Adrenal gland (tissue), 12 donors: ENCODE measurements around the gene KCNH8. TPM values are rescaled to one million over a fixed set of nuclear protein-coding genes. Genes with fewer than 3 reads are reported as not detected.

Experiments used
- DNase-seq, 7 donors: peaks; one replicate each; pipeline ENCODE4 v3.0.0-alpha.2; 2019 to 2020
- H3K27ac ChIP-seq, 5 donors: fragments of 200-600 bp; sonication (generic) in 4 of 5; 1 replicate in 3 of 5; 2 replicates in 2 of 5; pipeline versions ENCODE4 v1.5.1 to v1.8.0; 2016 to 2020; ENCODE audit warnings: mild to moderate bottlenecking in 1 of 5
- H3K27me3 ChIP-seq: fragments of 200-600 bp; 2 replicates; pipeline ENCODE4 v1.8.0; 2021
- H3K36me3 ChIP-seq, 2 donors: fragments of 200-600 bp; replicated peaks in 1 of 2; 1 replicate in 1 of 2; 2 replicates in 1 of 2; pipeline versions ENCODE4 v1.5.1 to v1.8.0; 2018 to 2022
- H3K4me1 ChIP-seq, 2 donors: fragments of 200-600 bp; replicated peaks in 1 of 2; 1 replicate in 1 of 2; 2 replicates in 1 of 2; pipeline versions ENCODE4 v1.5.1 to v1.8.0; 2018 to 2021
- H3K4me3 ChIP-seq, 4 donors: fragments of 200-600 bp; sonication (generic) in 3 of 4; one replicate each; pipeline ENCODE4 v1.5.1; 2016 to 2018
- H3K9me3 ChIP-seq, 3 donors: fragments of 200-600 bp; sonication (generic) in 1 of 3; replicated peaks in 1 of 3; 1 replicate in 2 of 3; 2 replicates in 1 of 3; pipeline versions ENCODE4 v1.5.1 to v1.8.0; 2016 to 2021
- POLR2A ChIP-seq, 2 donors: fragments of 450-650 bp; IDR thresholded peaks; one replicate each; pipeline ENCODE4 v1.6.1; 2017; ENCODE audit warnings: antibody characterized with exemption in 2 of 2, mild to moderate bottlenecking in 2 of 2, moderate library complexity in 1 of 2
- WGBS, 4 donors: extraction: QIAGEN DNeasy Blood & Tissue Kit in 2 of 4; methylation state at CpG; one replicate each; pipeline versions ENCODE4 v1.1.5 to v1.1.7; 2013 to 2017; 5-methylcytosine and 5-hydroxymethylcytosine counted together
- intact Hi-C, 2 donors: fragments of 100-400 bp; cut with DNase I; formaldehyde crosslinking; loops; one replicate each; pipeline versions ENCODE4 v1.14.1 to v1.15.0; 2022 to 2023
- polyA plus RNA-seq, 3 donors: library from polyadenylated mRNA; stranded (reverse); fragments of 200-250 nt in 2 of 3; fragments of 350-450 nt in 1 of 3; fragmentation: Illumina TruSeq in 1 of 3; extraction: RNeasy Lipid Tissue Mini Kit (QIAGEN cat#74804) in 1 of 3; gene quantifications; one replicate each; pipeline ENCODE4 v1.2.3, GENCODE V29; 2013 to 2014
- total RNA-seq, 9 donors: library from RNA; depleted of rRNA in 4 of 9; stranded (reverse); fragments of >200 nt in 4 of 9; fragments of 120-200 nt in 1 of 9; fragmentation: NEBNext Ultra II Directional in 1 of 9; extraction: Animal tissue kit (Norgen Biotek cat#: 25700) in 1 of 9; gene quantifications; one replicate each; pipeline versions ENCODE4 v1.1.0 to v1.2.4, GENCODE V29; 2013 to 2023
- TF ChIP-seq, protein P1 (sequence below), 6 experiments: fragments of 450-650 bp in 4 of 6; fragments of 200-600 bp in 2 of 6; sonication (generic) in 1 of 6; IDR thresholded peaks; 1 replicate in 5 of 6; 2 replicates in 1 of 6; pipeline versions ENCODE4 v1.5.1 to v1.8.0; 2016 to 2021; ENCODE audit warnings: antibody characterized with exemption in 6 of 6, mild to moderate bottlenecking in 2 of 6, moderate library complexity in 1 of 6
- donor health status: healthy with polysubstance abuse.
- donor health status: Bipolar disorder and iron deficiency.
- donor health status: DM: yes; HTN: yes; CAD: no.
- donor health status: DM: no; HTN: no; CAD: no.
- donor health status: DM: no; HTN: no; CAD: no.
- donor health status: DM: yes; HTN: yes; CAD: no.

KCNH8 gene
- total and polyA plus RNA-seq, 12 donors, result 0.27 to 7.6 (median 2.1) TPM

DNA sequence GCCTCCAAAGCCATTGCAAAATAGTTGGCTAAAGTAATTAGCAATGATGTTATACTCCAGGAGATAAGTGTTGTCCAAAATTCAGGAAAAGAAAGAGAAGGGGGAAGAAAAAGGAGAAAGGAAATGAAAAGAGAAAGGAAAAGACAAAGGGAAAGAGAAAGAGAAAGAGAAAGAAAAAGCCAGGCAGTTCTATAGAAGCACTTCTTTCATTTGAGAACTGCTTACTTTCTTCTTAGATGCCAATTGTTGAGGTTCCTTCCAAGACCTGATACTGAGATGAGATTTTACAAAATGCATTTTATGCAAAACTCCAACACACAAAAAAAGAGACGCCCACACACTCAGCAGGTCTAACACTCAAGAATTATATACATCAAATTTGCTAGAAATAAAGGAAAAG is 298.4 kb downstream of the KCNH8 start:
- H3K4me3 ChIP-seq, result no peak overlapping the region
- no peak for DNase-seq
- no peaks in the 10 kb centered on the region for H3K9me3 ChIP-seq
- intact Hi-C loops, result no loop called here
- WGBS, 4 donors, result 53 to 82% (median 68%) methylated on average over 1 of the region's 1 CpG
- H3K36me3 ChIP-seq, result no peaks in the 10 kb centered on the region
- H3K27ac ChIP-seq, result no peak overlapping the region
- H3K4me1 ChIP-seq, result no peaks in the 10 kb centered on the region
- no peak for TF ChIP-seq POLR2A (IDR thresholded peaks at IDR 0.05)
- TF ChIP-seq, protein P1, sequence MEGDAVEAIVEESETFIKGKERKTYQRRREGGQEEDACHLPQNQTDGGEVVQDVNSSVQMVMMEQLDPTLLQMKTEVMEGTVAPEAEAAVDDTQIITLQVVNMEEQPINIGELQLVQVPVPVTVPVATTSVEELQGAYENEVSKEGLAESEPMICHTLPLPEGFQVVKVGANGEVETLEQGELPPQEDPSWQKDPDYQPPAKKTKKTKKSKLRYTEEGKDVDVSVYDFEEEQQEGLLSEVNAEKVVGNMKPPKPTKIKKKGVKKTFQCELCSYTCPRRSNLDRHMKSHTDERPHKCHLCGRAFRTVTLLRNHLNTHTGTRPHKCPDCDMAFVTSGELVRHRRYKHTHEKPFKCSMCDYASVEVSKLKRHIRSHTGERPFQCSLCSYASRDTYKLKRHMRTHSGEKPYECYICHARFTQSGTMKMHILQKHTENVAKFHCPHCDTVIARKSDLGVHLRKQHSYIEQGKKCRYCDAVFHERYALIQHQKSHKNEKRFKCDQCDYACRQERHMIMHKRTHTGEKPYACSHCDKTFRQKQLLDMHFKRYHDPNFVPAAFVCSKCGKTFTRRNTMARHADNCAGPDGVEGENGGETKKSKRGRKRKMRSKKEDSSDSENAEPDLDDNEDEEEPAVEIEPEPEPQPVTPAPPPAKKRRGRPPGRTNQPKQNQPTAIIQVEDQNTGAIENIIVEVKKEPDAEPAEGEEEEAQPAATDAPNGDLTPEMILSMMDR (IDR thresholded peaks at IDR 0.05), result no peak
- no peaks in the 10 kb centered on the region for H3K27me3 ChIP-seq

DNA sequence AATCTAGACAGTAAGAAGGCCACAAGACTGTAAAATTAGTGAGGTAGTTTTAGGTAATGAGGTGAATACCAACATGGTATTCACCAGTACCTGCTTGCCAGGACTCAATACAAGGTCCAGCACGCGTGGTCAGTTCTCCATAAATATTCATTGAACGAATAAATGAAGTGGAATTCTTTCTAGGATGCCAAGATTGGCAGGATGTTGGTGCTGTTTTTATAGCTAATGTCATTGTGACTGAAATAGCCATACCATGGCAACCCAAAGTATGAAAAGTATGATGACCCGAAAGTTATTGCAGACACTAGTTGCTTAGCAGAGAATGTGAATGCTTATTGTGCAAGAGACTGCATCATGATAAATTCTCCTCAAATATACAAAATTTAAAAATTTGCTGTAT is 307.2 kb downstream of the KCNH8 start:
- TF ChIP-seq, protein P1 (IDR thresholded peaks at IDR 0.05), result no peak
- TF ChIP-seq POLR2A (IDR thresholded peaks at IDR 0.05), result no peak
- H3K36me3 ChIP-seq, result no peaks in the 10 kb centered on the region
- intact Hi-C loops, result no loop called here

DNA sequence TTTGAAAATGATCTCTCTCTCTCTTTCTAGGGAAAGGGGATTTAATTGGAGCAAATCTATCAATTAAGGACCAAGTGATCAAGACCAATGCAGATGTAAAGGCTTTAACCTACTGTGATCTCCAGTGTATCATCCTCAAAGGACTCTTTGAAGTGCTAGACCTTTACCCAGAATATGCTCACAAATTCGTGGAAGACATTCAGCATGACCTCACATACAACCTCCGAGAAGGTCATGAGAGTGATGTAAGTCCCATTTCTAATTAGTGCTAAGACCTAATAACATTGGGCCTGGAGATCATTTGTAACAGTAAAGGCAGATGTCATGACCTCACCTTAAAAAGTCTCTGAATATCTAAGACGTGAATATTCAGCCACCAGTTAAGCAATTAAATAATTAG is 308.4 kb downstream of the KCNH8 start:
- H3K4me3 ChIP-seq, result no peak overlapping the region
- no peak overlapping the region for H3K27ac ChIP-seq
- H3K36me3 ChIP-seq, result no peaks in the 10 kb centered on the region
- no peaks in the 10 kb centered on the region for H3K4me1 ChIP-seq
- TF ChIP-seq, protein P1 (IDR thresholded peaks at IDR 0.05), result no peak
- no peak for TF ChIP-seq POLR2A (IDR thresholded peaks at IDR 0.05)
- WGBS, 4 donors, result 32 to 48% (median 35%) methylated on average over 3 of the region's 3 CpGs
- intact Hi-C loops, result no loop called here
- DNase-seq, result no peak
- no peaks in the 10 kb centered on the region for H3K27me3 ChIP-seq
- no peaks in the 10 kb centered on the region for H3K9me3 ChIP-seq

More for the DNA sequence above, 307.2 kb downstream of the KCNH8 start:
- no peaks in the 10 kb centered on the region for H3K4me1 ChIP-seq
- no peak overlapping the region for H3K27ac ChIP-seq
- no peaks in the 10 kb centered on the region for H3K27me3 ChIP-seq
- no peak overlapping the region for H3K4me3 ChIP-seq
- no peaks in the 10 kb centered on the region for H3K9me3 ChIP-seq
- WGBS, 4 donors, result 80 to 84% (median 82%) methylated on average over 4 of the region's 4 CpGs
- DNase-seq, result no peak

DNA sequence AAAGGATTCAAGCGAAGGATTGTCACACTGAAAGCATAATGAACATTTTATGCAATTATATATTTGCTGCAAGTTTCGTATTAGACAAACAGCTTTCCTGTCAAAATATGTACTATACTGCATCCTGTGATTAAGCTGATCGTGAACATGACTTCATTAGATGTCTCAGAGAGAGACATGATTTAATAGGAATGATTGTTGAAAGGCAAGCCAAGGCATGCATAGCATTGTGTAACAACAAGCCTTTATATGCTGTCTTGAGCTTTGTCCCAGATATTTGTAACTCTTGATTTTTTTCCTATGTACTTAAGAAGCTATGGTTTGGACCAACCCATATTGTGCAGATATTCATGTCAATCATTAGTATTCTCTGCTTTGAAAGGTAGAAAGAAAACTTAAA is 309.1 kb downstream of the KCNH8 start:
- H3K9me3 ChIP-seq, result no peaks in the 10 kb centered on the region
- no peak for TF ChIP-seq POLR2A (IDR thresholded peaks at IDR 0.05)
- TF ChIP-seq, protein P1 (IDR thresholded peaks at IDR 0.05), result no peak
- DNase-seq, result no peak
- intact Hi-C loops, result no loop called here
- H3K4me3 ChIP-seq, result no peak overlapping the region
- 64 to 77% (median 73%) methylated on average over 3 of the region's 3 CpGs for WGBS, 4 donors
- no peaks in the 10 kb centered on the region for H3K27me3 ChIP-seq
- H3K4me1 ChIP-seq, result no peaks in the 10 kb centered on the region
- no peaks in the 10 kb centered on the region for H3K36me3 ChIP-seq
- H3K27ac ChIP-seq, result no peak overlapping the region
